HG03521 (cell line): ENCODE measurements around the gene GLS.
"Not testable (repeated sequence)": the region's sequence is repeated elsewhere in the genome, so short reads cannot be mapped to it uniquely, and the experiment has no call there.

ENCODE experiments used
- ATAC-seq: cut with Tn5 transposase; IDR thresholded peaks from one replicate; pipeline ENCODE4 v1.9.1; 2021; ENCODE audit warnings: mild to moderate bottlenecking, moderate library complexity; ENCODE audit not compliant: unreplicated experiment

GLS gene

GRCh38 chr2:190986221-190986953 is 105.8 kb downstream of the GLS start:
- ATAC-seq, result no peak

GRCh38 chr2:190987116-190987515 is 106.5 kb downstream of the GLS start:
- ATAC-seq, result no peak

GRCh38 chr2:190987938-190988337 is 107.3 kb downstream of the GLS start:
- no peak for ATAC-seq

GRCh38 chr2:190988910-190989309 is 108.3 kb downstream of the GLS start:
- ATAC-seq, result no peak

GRCh38 chr2:190990132-190990531 is 109.5 kb downstream of the GLS start:
- ATAC-seq, result no peak

- no peak for ATAC-seq
Observed at GRCh38 chr2:190993292-190993643, 112.6 kb downstream of the GLS start.

GRCh38 chr2:190994148-190994547 is 113.5 kb downstream of the GLS start:
- ATAC-seq, result no peak

GRCh38 chr2:190995315-190995714 is 114.7 kb downstream of the GLS start:
- not testable (repeated sequence) for ATAC-seq

- ATAC-seq, result peak; percentile 73
Observed at GRCh38 chr2:190996338-190996946, 115.8 kb downstream of the GLS start.

- ATAC-seq, result no peak
Observed at GRCh38 chr2:190996947-190997346, 116.3 kb downstream of the GLS start.

- no peak for ATAC-seq
Observed at GRCh38 chr2:190997526-190998113, 117.0 kb downstream of the GLS start.

GRCh38 chr2:190999058-190999457 is 118.4 kb downstream of the GLS start:
- no peak for ATAC-seq

GRCh38 chr2:190999949-191000665 is 119.5 kb downstream of the GLS start:
- no peak for ATAC-seq

GRCh38 chr2:191001032-191001431 is 120.4 kb downstream of the GLS start:
- no peak for ATAC-seq

GRCh38 chr2:191001624-191002023 is 121.0 kb downstream of the GLS start:
- ATAC-seq, result no peak

- ATAC-seq, result no peak
Observed at GRCh38 chr2:191003405-191004309, 123.0 kb downstream of the GLS start.

- ATAC-seq, result no peak
Observed at GRCh38 chr2:191006297-191006696, 125.7 kb downstream of the GLS start.

GRCh38 chr2:191006997-191007783 is 126.6 kb downstream of the GLS start:
- no peak for ATAC-seq

GRCh38 chr2:191008286-191008685 is 127.7 kb downstream of the GLS start:
- ATAC-seq, result no peak
